Thoracic aorta (tissue), 2 donors: ENCODE measurements around the gene CPNE8. TPM values are rescaled to one million over a fixed set of nuclear protein-coding genes. Genes with fewer than 3 reads are reported as not detected.
"Not testable (repeated sequence)": the region's sequence is repeated elsewhere in the genome, so short reads cannot be mapped to it uniquely, and the experiment has no call there.

Source experiments
- ATAC-seq: fragments of 150-250 bp; one replicate; pipeline ENCODE4 v1.8.0; 2017; ENCODE audit warnings: low read depth; ENCODE audit not compliant: insufficient number of reproducible peaks, low FRiP score
- DNase-seq: peaks from one replicate; pipeline ENCODE4 v3.0.0-alpha.2; 2020; ENCODE audit warnings: low spot score
- H3K27ac ChIP-seq, 2 donors: fragments of 200-600 bp; sonication (generic); 1 replicate in 1 of 2; 2 replicates in 1 of 2; pipeline ENCODE4 v1.5.1; 2016; ENCODE audit warnings: mild to moderate bottlenecking in 2 of 2, moderate library complexity in 2 of 2
- H3K27me3 ChIP-seq: fragments of 200-600 bp; sonication (generic); replicated peaks from 2 replicates; pipeline ENCODE4 v1.6.0; 2016; ENCODE audit warnings: mild to moderate bottlenecking; ENCODE audit not compliant: insufficient read depth
- H3K36me3 ChIP-seq: fragments of 200-600 bp; sonication (generic); one replicate; pipeline ENCODE4 v1.5.1; 2016
- H3K4me1 ChIP-seq, 2 donors: fragments of 200-600 bp; sonication (generic); 1 replicate in 1 of 2; 2 replicates in 1 of 2; pipeline versions ENCODE4 v1.5.1 to v1.6.0; 2016; ENCODE audit warnings: low read depth in 2 of 2, mild to moderate bottlenecking in 1 of 2; ENCODE audit not compliant: control insufficient read depth in 1 of 2
- H3K4me3 ChIP-seq: fragments of 200-600 bp; sonication (generic); 2 replicates; pipeline ENCODE4 v1.5.1; 2016; ENCODE audit warnings: mild to moderate bottlenecking
- H3K9me3 ChIP-seq: fragments of 200-600 bp; sonication (generic); 2 replicates; pipeline ENCODE4 v1.5.1; 2016
- CTCF ChIP-seq: fragments of 200-600 bp; sonication (generic); IDR thresholded peaks from one replicate; pipeline ENCODE4 v1.5.1; 2019; ENCODE audit warnings: antibody characterized with exemption
- total RNA-seq, 2 donors: library from RNA; depleted of rRNA; stranded (reverse); fragments of >200 nt; gene quantifications; one replicate each; pipeline versions ENCODE4 v1.1.0 to v1.2.3, GENCODE V29; 2016

Gene CPNE8
- total RNA-seq, 2 donors from 2014 or later = 14.1 to 42.4 TPM

- H3K27ac ChIP-seq = no peak overlapping the region
- H3K36me3 ChIP-seq = no peaks in the 10 kb centered on the region
- TF ChIP-seq CTCF = no peak
- DNase-seq = no peak
- no peak overlapping the region for H3K4me3 ChIP-seq
- H3K27me3 ChIP-seq = no peaks in the 10 kb centered on the region
- no peaks in the 10 kb centered on the region for H3K9me3 ChIP-seq
- no peak for ATAC-seq
- H3K4me1 ChIP-seq = no peaks in the 10 kb centered on the region
Measured at GRCh38 chr12:38746744-38747143, 158.6 kb downstream of the CPNE8 start.

- H3K9me3 ChIP-seq = no peaks in the 10 kb centered on the region
- DNase-seq = no peak
- H3K27ac ChIP-seq = no peak overlapping the region
- no peak for ATAC-seq
- TF ChIP-seq CTCF = no peak
- no peaks in the 10 kb centered on the region for H3K27me3 ChIP-seq
- no peak overlapping the region for H3K4me3 ChIP-seq
- H3K36me3 ChIP-seq = no peaks in the 10 kb centered on the region
- H3K4me1 ChIP-seq = no peaks in the 10 kb centered on the region
Measured at GRCh38 chr12:38745601-38746000, 159.8 kb downstream of the CPNE8 start.

GRCh38 chr12:38744041-38744440 is 161.3 kb downstream of the CPNE8 start:
- DNase-seq = no peak
- Histone ChIP-seq H3K4me1 (no peaks in the 10 kb centered on the region), H3K4me3 (no peak overlapping the region), H3K27ac (no peak overlapping the region), H3K27me3 (no peaks in the 10 kb centered on the region), H3K36me3 (no peaks in the 10 kb centered on the region), H3K9me3 (no peaks in the 10 kb centered on the region)
- no peak for TF ChIP-seq CTCF
- ATAC-seq = no peak

- not testable (repeated sequence) for H3K9me3 ChIP-seq, ATAC-seq, H3K4me1 ChIP-seq, H3K36me3 ChIP-seq, H3K27me3 ChIP-seq, H3K27ac ChIP-seq, DNase-seq, H3K4me3 ChIP-seq
Measured at GRCh38 chr12:38742496-38742895, 162.9 kb downstream of the CPNE8 start.

- DNase-seq = no peak
- H3K4me1 ChIP-seq = peaks cover 0 to 7% of the 10 kb centered on the region in 2 donors
- no peaks in the 10 kb centered on the region for H3K27me3 ChIP-seq
- no peaks in the 10 kb centered on the region for H3K9me3 ChIP-seq
- no peaks in the 10 kb centered on the region for H3K36me3 ChIP-seq
- H3K4me3 ChIP-seq = no peak overlapping the region
- no peak overlapping the region for H3K27ac ChIP-seq
- ATAC-seq = no peak
- TF ChIP-seq CTCF = no peak
Measured at GRCh38 chr12:38736821-38737220, 168.6 kb downstream of the CPNE8 start.

GRCh38 chr12:38732761-38733160 is 172.6 kb downstream of the CPNE8 start:
- H3K27me3 ChIP-seq = no peaks in the 10 kb centered on the region
- H3K9me3 ChIP-seq = no peaks in the 10 kb centered on the region
- ATAC-seq = no peak
- no peak for DNase-seq
- H3K27ac ChIP-seq = no peak overlapping the region
- H3K4me3 ChIP-seq = no peak overlapping the region
- no peaks in the 10 kb centered on the region for H3K36me3 ChIP-seq
- H3K4me1 ChIP-seq = peaks cover 0 to 7% of the 10 kb centered on the region in 2 donors
- no peak for TF ChIP-seq CTCF
